Stimulated activated CD4-positive, alpha-beta T cell treated with anti-CD3 and anti-CD28 coated beads, Interleukin-1b, Interleukin-23, amount 100 ng/mL, for 4 hours (primary cell): ENCODE data around the gene CA6.
"Not testable (repeated sequence)": the region's sequence is repeated elsewhere in the genome, so short reads cannot be mapped to it uniquely, and the experiment has no call there.

Experiments used
- DNase-seq, 2 donors: peaks; one replicate each; pipeline ENCODE4 v3.0.0-alpha.2; 2020; ENCODE audit warnings: low read depth in 2 of 2

The CA6 gene

GRCh38 chr1:8926707-8927694 lies 18.7 kb upstream of the CA6 start:
- no peak for DNase-seq

- no peak for DNase-seq
These were observed 15.6 kb upstream of the CA6 start for GRCh38 chr1:8930116-8930515.

- DNase-seq: not testable (repeated sequence)
These were observed 8.6 kb upstream of the CA6 start for GRCh38 chr1:8937051-8937450.

- DNase-seq: no peak
These were observed 8.0 kb upstream of the CA6 start for GRCh38 chr1:8937701-8938100.

GRCh38 chr1:8938232-8938999 lies 7.3 kb upstream of the CA6 start:
- no peak for DNase-seq

GRCh38 chr1:8939000-8939265 lies 6.7 kb upstream of the CA6 start:
- DNase-seq: no peak

- DNase-seq: no peak
These were observed 6.2 kb upstream of the CA6 start for GRCh38 chr1:8939362-8939995.

- no peak for DNase-seq
These were observed 3.8 kb upstream of the CA6 start for GRCh38 chr1:8941906-8942305.

- no peak for DNase-seq
These were observed 1.9 kb upstream of the CA6 start for GRCh38 chr1:8943498-8944405.

- DNase-seq: peak in 1 of 2 donors; percentile 14
These were observed 1.5 kb downstream of the CA6 start for GRCh38 chr1:8947127-8947691.

GRCh38 chr1:8950309-8950708 lies 4.6 kb downstream of the CA6 start:
- no peak for DNase-seq

- DNase-seq: no peak
These were observed 5.6 kb downstream of the CA6 start for GRCh38 chr1:8951231-8951630.

- no peak for DNase-seq
These were observed 9.7 kb downstream of the CA6 start for GRCh38 chr1:8955406-8955805.

GRCh38 chr1:8956461-8957349 lies 11.0 kb downstream of the CA6 start:
- no peak for DNase-seq

GRCh38 chr1:8962812-8963530 lies 17.3 kb downstream of the CA6 start:
- DNase-seq: peak; percentile 23 to 24

GRCh38 chr1:8963963-8964362 lies 18.3 kb downstream of the CA6 start:
- no peak for DNase-seq

- no peak for DNase-seq
These were observed 19.6 kb downstream of the CA6 start for GRCh38 chr1:8965121-8965820.

- no peak for DNase-seq
These were observed 20.9 kb downstream of the CA6 start for GRCh38 chr1:8966606-8967005.

- not testable (repeated sequence) for DNase-seq
These were observed 23.2 kb downstream of the CA6 start for GRCh38 chr1:8968902-8969301.
